ENCODE data around the gene RABEPK. TPM values are rescaled to one million over a fixed set of nuclear protein-coding genes. Genes with fewer than 3 reads are reported as not detected.

The RABEPK gene
- total RNA-seq, 1 experiment from 2014 or later = 21.8 TPM

- Histone ChIP-seq H3K9ac (ENCODE audit: extremely low read depth, insufficient read length, low read length) (peak overlapping the region; percentile 99), H2BK5ac (ENCODE audit: insufficient read length, low read length) (peak overlapping the region; percentile 87), H4K91ac (ENCODE audit: insufficient read length, low read depth, low read length) (peak overlapping the region; percentile 86), H3K4me1 (ENCODE audit: insufficient read depth, low read length) (no peaks in the 10 kb centered on the region), H3K9me3 (ENCODE audit: control insufficient read depth, low read depth, low read length) (no peaks in the 10 kb centered on the region), H2BK20ac (ENCODE audit: low read depth, low read length, poor library complexity, severe bottlenecking) (no peak overlapping the region), H2AK5ac (ENCODE audit: insufficient read length, low read length) (no peak overlapping the region), H3T11ph (ENCODE audit: low read length) (no peak overlapping the region), H3K4ac (ENCODE audit: low read depth, low read length) (no peak overlapping the region; the same call in 1 of the 2 replicates), H4K8ac (replicated peaks; ENCODE audit: insufficient read length, low read depth, low read length) (peak overlapping the region; percentile 56), H2AFZ (ENCODE audit: low read length) (no peak overlapping the region), H3K27ac (ENCODE audit: insufficient read length, low read depth, low read length) (peak overlapping the region; percentile 70), H3K14ac (ENCODE audit: insufficient read depth, low read length) (peak overlapping the region; percentile 97), H3K27me3 (ENCODE audit: insufficient read depth, low read length) (no peaks in the 10 kb centered on the region), H3K23ac (ENCODE audit: insufficient read length, low read depth, low read length) (peak overlapping the region; percentile 91), H3K23me2 (ENCODE audit: insufficient read length, low read depth, low read length, poor library complexity, severe bottlenecking) (no peaks in the 10 kb centered on the region), H2BK12ac (ENCODE audit: insufficient read length, low read depth, low read length) (peak overlapping the region; percentile 78), H4K20me1 (ENCODE audit: control insufficient read depth, insufficient read depth, insufficient read length) (peaks cover 2% of the 10 kb centered on the region), H3K4me2 (ENCODE audit: insufficient read depth, insufficient read length, low read length) (peak overlapping the region; percentile 87), H3K79me2 (ENCODE audit: insufficient read depth, low read length) (peaks cover 11% of the 10 kb centered on the region; the same call in 1 of the 2 replicates), H4K5ac (ENCODE audit: insufficient read length, low read depth, low read length) (peak overlapping the region; percentile 98), H2BK120ac (ENCODE audit: low read depth, low read length, poor library complexity, severe bottlenecking) (no peak overlapping the region), H3K79me1 (ENCODE audit: insufficient read depth, low read depth, low read length, poor library complexity, severe bottlenecking) (peaks cover 4% of the 10 kb centered on the region), H2BK15ac (ENCODE audit: low read depth, low read length) (peak overlapping the region; percentile 44; the same call in 1 of the 2 replicates), H3K18ac (ENCODE audit: insufficient read length, low read depth, low read length) (peak overlapping the region; percentile 88), H3K56ac (ENCODE audit: insufficient read length, low read depth, low read length) (peak overlapping the region; percentile 98)
- TF ChIP-seq, protein P1, sequence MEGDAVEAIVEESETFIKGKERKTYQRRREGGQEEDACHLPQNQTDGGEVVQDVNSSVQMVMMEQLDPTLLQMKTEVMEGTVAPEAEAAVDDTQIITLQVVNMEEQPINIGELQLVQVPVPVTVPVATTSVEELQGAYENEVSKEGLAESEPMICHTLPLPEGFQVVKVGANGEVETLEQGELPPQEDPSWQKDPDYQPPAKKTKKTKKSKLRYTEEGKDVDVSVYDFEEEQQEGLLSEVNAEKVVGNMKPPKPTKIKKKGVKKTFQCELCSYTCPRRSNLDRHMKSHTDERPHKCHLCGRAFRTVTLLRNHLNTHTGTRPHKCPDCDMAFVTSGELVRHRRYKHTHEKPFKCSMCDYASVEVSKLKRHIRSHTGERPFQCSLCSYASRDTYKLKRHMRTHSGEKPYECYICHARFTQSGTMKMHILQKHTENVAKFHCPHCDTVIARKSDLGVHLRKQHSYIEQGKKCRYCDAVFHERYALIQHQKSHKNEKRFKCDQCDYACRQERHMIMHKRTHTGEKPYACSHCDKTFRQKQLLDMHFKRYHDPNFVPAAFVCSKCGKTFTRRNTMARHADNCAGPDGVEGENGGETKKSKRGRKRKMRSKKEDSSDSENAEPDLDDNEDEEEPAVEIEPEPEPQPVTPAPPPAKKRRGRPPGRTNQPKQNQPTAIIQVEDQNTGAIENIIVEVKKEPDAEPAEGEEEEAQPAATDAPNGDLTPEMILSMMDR (conservative IDR thresholded peaks at IDR 0.05) = no peak
- Mint-ChIP-seq H3K4me1 (peaks cover 20% of the 10 kb centered on the region in 2 experiments), H3K36me3 (ENCODE audit: insufficient read depth in 1 of 3, low read depth in 3 of 3) (peaks cover 31 to 40% (median 37%) of the 10 kb centered on the region in 3 experiments), H3K27ac (peak overlapping the region; percentile 95 to 99 (median 99)), H3K4me3 (peak overlapping the region; percentile 97 to 98), H3K9me3 (peaks cover 0 to 4% of the 10 kb centered on the region in 2 experiments; a peak in 1 of 5 replicates), H3K27me3 (ENCODE audit: low read depth) (no peaks in the 10 kb centered on the region; the same call in 1 of the 2 replicates)
- no CpG with 5 or more reads among the region's 27 CpGs for WGBS (ENCODE audit: extremely low coverage, insufficient read length, low lambda C conversion rate)
- no peak for DNase-seq
Observed at GRCh38 chr9:125241863-125242739, 41.8 kb downstream of the RABEPK start.

All from H9 (cell line).